Activated gamma-delta T cell (primary cell): ENCODE measurements around the gene CD96.

Source experiments
- DNase-seq: peaks from one replicate; lab custom pipeline; 2025; lab: John Stamatoyannopoulos, UW

The CD96 gene

GRCh38 chr3:111594781-111595180 is 52.8 kb downstream of the CD96 start:
- DNase-seq, result no peak

GRCh38 chr3:111595232-111595631 is 53.2 kb downstream of the CD96 start, which contains the start of gene ZBED2:
TSS of gene ZBED2 (minus strand) at chr3:111595346. CDS start at chr3:111594201, 1,145 bp downstream.
- no peak for DNase-seq

GRCh38 chr3:111596328-111596727 is 54.3 kb downstream of the CD96 start:
- DNase-seq, result no peak

- no peak for DNase-seq
Measured at GRCh38 chr3:111598139-111598538, 56.1 kb downstream of the CD96 start.

- DNase-seq, result no peak
Measured at GRCh38 chr3:111598552-111598951, 56.6 kb downstream of the CD96 start.

GRCh38 chr3:111601810-111602209 is 59.8 kb downstream of the CD96 start:
- DNase-seq, result no peak

- DNase-seq, result no peak
Measured at GRCh38 chr3:111603679-111604078, 61.7 kb downstream of the CD96 start.

GRCh38 chr3:111604119-111604518 is 62.1 kb downstream of the CD96 start:
- no peak for DNase-seq

DNA sequence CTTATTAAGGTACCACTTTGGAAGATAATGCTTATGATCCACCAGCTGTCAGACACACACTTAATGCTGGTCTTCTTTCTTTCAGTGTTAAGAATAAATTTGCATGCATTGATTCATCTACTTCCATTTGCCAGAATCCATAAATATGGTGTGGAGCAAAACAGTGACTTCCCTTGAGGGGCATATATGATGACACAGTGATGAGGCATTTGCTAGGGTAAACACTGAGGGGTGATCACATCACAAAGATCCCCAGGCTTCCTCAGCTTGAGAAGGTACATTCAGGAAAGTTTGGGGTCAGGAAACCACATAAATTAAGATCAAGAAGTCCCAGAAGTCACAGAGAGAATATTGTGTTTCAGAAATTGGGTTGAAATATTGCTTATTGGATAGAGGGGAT is 63.0 kb downstream of the CD96 start:
- DNase-seq, result no peak

DNA sequence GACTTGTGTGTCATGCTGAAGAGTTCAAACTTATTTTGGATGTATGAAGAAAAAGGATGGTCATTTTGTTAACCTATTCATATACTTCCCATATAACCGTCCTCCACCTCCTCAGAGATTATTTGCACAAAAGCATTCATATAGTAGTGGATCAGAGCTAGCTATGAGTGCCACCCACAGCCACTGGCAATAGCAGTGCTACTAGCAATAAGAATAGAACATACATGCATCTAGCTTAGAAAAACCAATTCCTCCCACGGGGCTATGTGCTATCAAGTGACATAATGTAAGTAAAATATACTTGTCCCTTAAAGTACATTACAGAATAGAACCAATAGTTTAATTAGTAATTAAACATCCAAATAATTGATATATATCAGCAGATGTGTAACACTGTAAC is 63.5 kb downstream of the CD96 start:
- no peak for DNase-seq

DNA sequence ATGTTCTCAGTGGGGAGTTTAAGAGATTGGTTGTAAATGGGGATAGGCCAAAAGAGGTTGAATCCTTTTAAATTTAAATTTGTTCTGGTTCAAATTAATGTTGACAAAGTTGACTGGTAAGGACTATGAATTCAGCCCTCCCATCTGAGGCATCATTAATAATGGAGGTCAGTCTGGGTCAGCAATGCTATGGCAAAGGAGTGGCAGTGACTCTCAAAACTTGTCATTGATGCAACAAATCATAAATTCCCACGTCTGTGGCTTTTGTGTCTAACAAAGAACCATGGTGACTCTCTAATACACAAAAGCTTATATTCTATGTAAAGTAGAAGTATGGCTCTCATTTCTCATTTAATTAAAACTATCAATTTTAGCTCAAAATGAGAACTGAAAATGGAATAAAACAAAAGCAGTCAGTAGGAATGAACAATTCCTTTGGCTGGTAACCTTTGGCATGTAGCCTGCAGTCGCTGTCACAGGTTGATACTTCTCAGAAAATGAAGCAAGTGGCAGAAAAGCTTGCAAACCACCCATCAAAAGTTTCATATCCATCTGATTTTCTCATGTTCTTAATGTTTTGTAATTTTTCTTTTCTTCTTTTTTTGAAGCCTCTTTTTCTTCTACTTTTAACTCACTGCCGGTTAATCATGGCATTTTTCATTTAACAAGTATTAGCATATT is 65.4 kb downstream of the CD96 start:
- DNase-seq, result no peak

- no peak for DNase-seq
Measured at GRCh38 chr3:111608383-111608782, 66.4 kb downstream of the CD96 start.

DNA sequence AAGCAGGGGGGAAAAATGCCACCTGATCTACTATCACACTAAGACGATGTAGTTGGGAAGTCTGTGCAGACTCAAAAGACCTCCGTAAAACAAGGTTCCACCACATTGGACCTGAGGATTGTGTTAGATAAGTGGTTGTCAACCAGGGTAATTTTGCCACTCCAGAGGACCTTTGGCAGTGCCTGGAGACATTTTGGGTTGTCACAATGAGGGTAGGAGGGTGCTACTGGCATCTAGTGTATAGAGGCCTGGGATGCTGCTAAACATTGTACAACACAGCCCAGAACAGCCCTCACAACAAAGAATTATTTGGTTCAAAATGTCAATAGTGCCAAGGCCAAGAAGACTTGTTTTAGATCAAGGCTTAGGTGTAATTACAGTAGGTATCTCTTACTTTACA is 67.7 kb downstream of the CD96 start:
- DNase-seq, result no peak

GRCh38 chr3:111610189-111610588 is 68.2 kb downstream of the CD96 start:
- no peak for DNase-seq

GRCh38 chr3:111610612-111611054 is 68.6 kb downstream of the CD96 start:
- DNase-seq, result no peak

GRCh38 chr3:111613294-111613693 is 71.3 kb downstream of the CD96 start:
- DNase-seq, result no peak

GRCh38 chr3:111615880-111616279 is 73.9 kb downstream of the CD96 start:
- DNase-seq, result no peak

GRCh38 chr3:111616417-111617105 is 74.6 kb downstream of the CD96 start:
- peak; percentile 5 for DNase-seq

- no peak for DNase-seq
Measured at GRCh38 chr3:111617406-111617805, 75.4 kb downstream of the CD96 start.

DNA sequence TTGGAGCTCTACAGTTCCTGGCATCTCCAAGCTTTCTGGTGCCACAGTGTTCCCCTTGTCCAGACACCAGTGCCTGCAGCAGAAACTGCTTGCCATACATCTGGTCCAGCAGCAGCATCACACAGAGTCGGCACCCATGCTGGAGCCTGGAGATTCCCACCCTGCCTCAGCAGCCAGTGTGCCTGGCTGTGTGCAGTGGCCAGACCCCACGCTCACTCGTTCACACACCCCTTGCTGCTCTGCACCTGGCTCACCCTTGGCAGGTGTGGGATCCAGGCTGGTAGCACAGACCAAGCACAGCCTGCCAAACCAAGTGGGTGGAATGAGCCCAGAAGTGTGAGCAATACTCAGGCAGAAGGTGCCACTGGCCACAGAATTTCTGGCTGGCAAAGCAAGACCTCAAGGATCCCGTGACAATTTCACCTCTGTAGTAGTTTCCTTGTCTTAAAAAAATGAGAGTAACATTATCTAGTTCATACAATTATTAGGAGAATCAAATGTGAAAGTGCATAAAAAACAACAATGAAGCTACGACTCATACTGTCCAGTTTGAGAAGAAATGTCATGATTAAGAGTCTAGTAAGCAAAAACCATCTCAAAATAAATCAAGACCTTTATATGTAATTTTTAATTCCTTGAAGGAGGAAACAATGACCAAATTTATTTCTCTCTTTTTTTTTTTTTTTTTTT is 76.1 kb downstream of the CD96 start:
- no peak for DNase-seq

GRCh38 chr3:111618945-111619344 is 76.9 kb downstream of the CD96 start:
- DNase-seq, result no peak

GRCh38 chr3:111619833-111620232 is 77.8 kb downstream of the CD96 start:
- no peak for DNase-seq

GRCh38 chr3:111621535-111621934 is 79.5 kb downstream of the CD96 start:
- no peak for DNase-seq
